Thoracic aorta (tissue), 2 donors: ENCODE measurements around the gene IGFBP5. TPM values are rescaled to one million over a fixed set of nuclear protein-coding genes. Genes with fewer than 3 reads are reported as not detected.

Experiments
- ATAC-seq: fragments of 150-250 bp; one replicate; pipeline ENCODE4 v1.8.0; 2017; ENCODE audit warnings: low read depth; ENCODE audit not compliant: insufficient number of reproducible peaks, low FRiP score
- DNase-seq: peaks from one replicate; pipeline ENCODE4 v3.0.0-alpha.2; 2020; ENCODE audit warnings: low spot score
- H3K27ac ChIP-seq, 2 donors: fragments of 200-600 bp; sonication (generic); 1 replicate in 1 of 2; 2 replicates in 1 of 2; pipeline ENCODE4 v1.5.1; 2016; ENCODE audit warnings: mild to moderate bottlenecking in 2 of 2, moderate library complexity in 2 of 2
- H3K27me3 ChIP-seq: fragments of 200-600 bp; sonication (generic); replicated peaks from 2 replicates; pipeline ENCODE4 v1.6.0; 2016; ENCODE audit warnings: mild to moderate bottlenecking; ENCODE audit not compliant: insufficient read depth
- H3K36me3 ChIP-seq: fragments of 200-600 bp; sonication (generic); one replicate; pipeline ENCODE4 v1.5.1; 2016
- H3K4me1 ChIP-seq, 2 donors: fragments of 200-600 bp; sonication (generic); 1 replicate in 1 of 2; 2 replicates in 1 of 2; pipeline versions ENCODE4 v1.5.1 to v1.6.0; 2016; ENCODE audit warnings: low read depth in 2 of 2, mild to moderate bottlenecking in 1 of 2; ENCODE audit not compliant: control insufficient read depth in 1 of 2
- H3K4me3 ChIP-seq: fragments of 200-600 bp; sonication (generic); 2 replicates; pipeline ENCODE4 v1.5.1; 2016; ENCODE audit warnings: mild to moderate bottlenecking
- H3K9me3 ChIP-seq: fragments of 200-600 bp; sonication (generic); 2 replicates; pipeline ENCODE4 v1.5.1; 2016
- total RNA-seq, 2 donors: library from RNA; depleted of rRNA; stranded (reverse); fragments of >200 nt; gene quantifications; one replicate each; pipeline versions ENCODE4 v1.1.0 to v1.2.3, GENCODE V29; 2016
- TF ChIP-seq, protein P1 (sequence below): fragments of 200-600 bp; sonication (generic); IDR thresholded peaks from one replicate; pipeline ENCODE4 v1.5.1; 2019; ENCODE audit warnings: antibody characterized with exemption

Gene IGFBP5
- total RNA-seq, 2 donors from 2014 or later = 482 to 2,105 TPM

DNA sequence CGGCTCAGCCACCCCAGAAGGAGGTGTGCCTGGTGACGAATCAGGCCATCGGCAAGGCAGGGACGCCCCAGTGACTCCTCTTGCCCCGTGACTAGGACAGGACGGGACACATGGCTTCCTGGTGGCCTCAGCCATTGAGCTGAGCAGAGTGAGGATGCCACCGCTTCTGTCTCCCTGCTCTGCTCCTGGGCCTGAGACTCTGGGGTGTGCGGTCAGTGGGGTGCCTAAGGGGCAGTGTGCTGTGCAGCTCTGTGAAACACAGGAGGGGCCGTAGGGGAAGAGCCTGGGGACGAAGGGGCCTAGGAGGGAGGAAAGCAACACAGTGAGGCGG lies 24.3 kb downstream of the IGFBP5 start:
- Histone ChIP-seq H3K27ac (peak overlapping the region; percentile 32 to 44), H3K9me3 (no peaks in the 10 kb centered on the region), H3K27me3 (no peaks in the 10 kb centered on the region), H3K4me3 (no peak overlapping the region), H3K4me1 (peaks cover 0 to 14% of the 10 kb centered on the region in 2 donors), H3K36me3 (peaks cover 22% of the 10 kb centered on the region)
- DNase-seq = no peak
- no peak for ATAC-seq
- TF ChIP-seq, protein P1, sequence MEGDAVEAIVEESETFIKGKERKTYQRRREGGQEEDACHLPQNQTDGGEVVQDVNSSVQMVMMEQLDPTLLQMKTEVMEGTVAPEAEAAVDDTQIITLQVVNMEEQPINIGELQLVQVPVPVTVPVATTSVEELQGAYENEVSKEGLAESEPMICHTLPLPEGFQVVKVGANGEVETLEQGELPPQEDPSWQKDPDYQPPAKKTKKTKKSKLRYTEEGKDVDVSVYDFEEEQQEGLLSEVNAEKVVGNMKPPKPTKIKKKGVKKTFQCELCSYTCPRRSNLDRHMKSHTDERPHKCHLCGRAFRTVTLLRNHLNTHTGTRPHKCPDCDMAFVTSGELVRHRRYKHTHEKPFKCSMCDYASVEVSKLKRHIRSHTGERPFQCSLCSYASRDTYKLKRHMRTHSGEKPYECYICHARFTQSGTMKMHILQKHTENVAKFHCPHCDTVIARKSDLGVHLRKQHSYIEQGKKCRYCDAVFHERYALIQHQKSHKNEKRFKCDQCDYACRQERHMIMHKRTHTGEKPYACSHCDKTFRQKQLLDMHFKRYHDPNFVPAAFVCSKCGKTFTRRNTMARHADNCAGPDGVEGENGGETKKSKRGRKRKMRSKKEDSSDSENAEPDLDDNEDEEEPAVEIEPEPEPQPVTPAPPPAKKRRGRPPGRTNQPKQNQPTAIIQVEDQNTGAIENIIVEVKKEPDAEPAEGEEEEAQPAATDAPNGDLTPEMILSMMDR = no peak

DNA sequence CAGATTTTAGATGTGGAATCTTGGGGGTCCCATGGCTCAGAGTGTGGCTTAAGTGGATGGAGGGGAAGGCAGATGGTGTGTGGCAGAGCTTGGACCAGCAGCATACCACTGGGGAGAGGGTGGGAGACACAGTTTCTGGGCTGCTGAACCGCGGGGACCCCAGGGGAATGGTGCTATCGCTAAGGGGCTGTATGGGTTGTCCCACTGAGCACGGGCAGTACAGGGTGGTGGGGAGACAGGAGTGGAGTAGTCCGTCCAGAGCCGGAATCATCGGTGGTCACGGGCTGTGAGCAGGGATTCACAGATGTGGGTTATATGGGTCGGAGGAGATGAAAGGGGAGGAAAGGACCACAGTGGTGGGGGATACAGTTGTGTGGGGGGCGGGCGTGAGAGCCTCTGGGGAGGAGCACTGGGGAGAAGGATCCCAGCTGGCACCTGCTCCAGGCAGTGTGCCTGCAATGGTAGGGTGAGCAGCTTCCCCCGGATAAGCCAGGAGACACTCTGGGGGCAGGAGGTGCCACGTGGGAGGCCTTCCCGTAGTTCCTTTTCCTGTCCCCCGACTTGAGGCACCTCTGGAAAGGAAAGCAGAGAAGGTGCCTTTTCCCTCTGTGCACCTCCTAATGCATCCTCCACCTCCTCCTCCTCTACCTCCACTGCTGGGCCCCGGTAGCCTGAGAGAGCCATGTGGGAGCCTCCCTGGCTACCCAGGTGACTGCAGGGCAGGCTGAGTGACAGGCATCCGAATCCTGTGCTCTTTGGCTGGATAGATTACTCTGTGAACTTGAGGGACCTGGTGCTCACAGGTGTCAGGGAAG lies 24.9 kb downstream of the IGFBP5 start:
- Histone ChIP-seq H3K27me3 (no peaks in the 10 kb centered on the region), H3K4me3 (no peak overlapping the region), H3K36me3 (peaks cover 18% of the 10 kb centered on the region), H3K4me1 (peaks cover 3 to 20% of the 10 kb centered on the region in 2 donors), H3K9me3 (no peaks in the 10 kb centered on the region), H3K27ac (no peak overlapping the region)
- no peak for ATAC-seq
- TF ChIP-seq, protein P1 = no peak
- DNase-seq = no peak

DNA sequence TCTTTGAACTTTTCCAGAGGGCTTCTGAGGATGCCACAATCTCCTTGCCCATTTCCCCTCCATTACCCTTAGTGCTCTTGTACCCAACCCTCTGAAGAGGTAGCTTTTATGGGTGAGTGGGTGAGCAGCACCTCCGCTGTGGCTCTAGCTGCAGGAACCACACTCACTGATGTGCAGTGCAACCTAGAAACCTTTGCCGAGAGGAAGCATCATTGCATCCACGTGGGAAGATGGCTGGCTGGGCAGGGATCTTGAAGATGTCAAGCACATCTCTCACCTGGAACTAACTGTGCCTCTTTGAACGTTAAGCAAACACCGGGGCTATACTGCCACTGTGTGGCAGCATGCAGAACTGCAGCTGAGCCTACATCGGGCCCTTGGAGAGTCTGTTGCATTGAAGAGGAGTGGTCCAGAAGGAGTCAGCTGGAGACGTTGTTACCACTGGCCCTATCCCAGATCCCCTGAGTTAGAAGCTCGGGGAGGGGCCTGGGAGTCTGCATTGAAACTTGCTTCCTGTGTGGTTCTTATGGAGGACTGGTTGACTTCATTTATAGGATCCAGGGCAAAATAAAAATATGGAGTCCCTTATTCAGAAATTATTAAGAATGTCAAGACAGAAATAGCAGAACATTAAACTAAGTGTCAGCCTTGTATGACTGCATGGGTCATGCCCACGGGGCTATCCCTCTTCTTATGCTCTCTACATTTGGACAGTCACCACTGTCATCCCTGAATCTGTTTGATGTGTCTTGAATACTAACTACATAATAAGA lies 28.7 kb downstream of the IGFBP5 start:
- TF ChIP-seq, protein P1 = peak; percentile 95
- H3K36me3 ChIP-seq = peaks cover 15% of the 10 kb centered on the region
- peak overlapping the region in 1 of 2 donors; percentile 38 for H3K27ac ChIP-seq
- ATAC-seq (no peak), DNase-seq (no peak)
- H3K9me3 ChIP-seq = no peaks in the 10 kb centered on the region
- H3K4me1 ChIP-seq = peaks cover 4 to 27% of the 10 kb centered on the region in 2 donors
- H3K4me3 ChIP-seq = no peak overlapping the region
- no peaks in the 10 kb centered on the region for H3K27me3 ChIP-seq

DNA sequence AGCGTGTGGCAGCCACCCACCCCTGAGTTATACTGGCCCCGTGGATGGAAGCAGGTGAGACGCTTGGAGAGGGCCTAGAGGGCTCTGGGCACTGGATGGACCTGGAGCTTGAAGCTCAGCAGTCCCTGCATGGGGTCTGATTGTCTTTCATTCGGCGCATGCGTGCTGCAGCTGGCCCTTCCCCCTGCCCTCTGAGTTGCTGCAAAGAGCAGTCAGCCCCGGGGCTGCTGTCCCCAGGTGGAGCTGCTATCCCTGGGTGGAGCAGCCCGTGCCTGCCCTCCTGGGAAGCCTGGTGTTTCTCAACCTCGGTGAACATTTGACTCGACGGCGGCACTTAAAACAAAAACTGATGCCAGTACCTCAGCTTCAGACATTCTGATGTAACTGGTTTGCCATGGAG lies 29.6 kb downstream of the IGFBP5 start:
- Histone ChIP-seq H3K27me3 (no peaks in the 10 kb centered on the region), H3K4me1 (peaks cover 4 to 21% of the 10 kb centered on the region in 2 donors), H3K36me3 (peaks cover 23% of the 10 kb centered on the region), H3K9me3 (no peaks in the 10 kb centered on the region), H3K27ac (peak overlapping the region; percentile 38 to 47), H3K4me3 (no peak overlapping the region)
- TF ChIP-seq, protein P1 = no peak
- ATAC-seq = no peak
- no peak for DNase-seq

DNA sequence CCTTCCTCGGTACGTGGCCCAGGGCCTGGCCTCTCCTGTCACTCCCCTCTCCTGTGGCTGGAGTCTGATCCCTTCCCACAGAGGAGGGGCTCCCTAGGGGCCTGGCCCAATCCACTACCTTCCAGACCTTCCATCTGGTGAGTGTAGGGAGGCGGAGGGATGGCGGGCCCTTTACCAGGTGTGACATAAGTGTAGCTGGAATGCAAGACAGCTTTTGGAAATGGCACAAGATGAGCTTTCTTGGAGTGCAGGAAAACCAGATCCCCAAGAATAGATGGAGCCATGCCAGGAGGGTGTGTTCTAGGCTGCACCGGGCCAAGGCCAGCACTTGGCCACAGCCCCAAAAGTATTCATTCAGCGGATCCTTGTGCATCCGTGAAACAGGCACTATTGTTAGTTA lies 30.1 kb downstream of the IGFBP5 start:
- TF ChIP-seq, protein P1 = no peak
- ATAC-seq = peak; percentile 26

More for the DNA sequence above, 30.1 kb downstream of the IGFBP5 start:
- H3K4me1 ChIP-seq = peaks cover 4 to 21% of the 10 kb centered on the region in 2 donors
- no peak for DNase-seq
- peak overlapping the region; percentile 38 to 47 for H3K27ac ChIP-seq
- H3K36me3 ChIP-seq = peaks cover 28% of the 10 kb centered on the region
- no peaks in the 10 kb centered on the region for H3K9me3 ChIP-seq
- H3K4me3 ChIP-seq = no peak overlapping the region
- H3K27me3 ChIP-seq = no peaks in the 10 kb centered on the region
